Uterus (tissue), 4 donors: Measurements from ENCODE around the gene FAM9C. TPM values are rescaled to one million over a fixed set of nuclear protein-coding genes. Genes with fewer than 3 reads are reported as not detected.
A peak's percentile ranks its signal among the peaks of the same experiment; 100 is the strongest.

Experiments
- DNase-seq, 2 donors: peaks; one replicate each; pipeline ENCODE4 v3.0.0-alpha.2; 2019 to 2020
- H3K27ac ChIP-seq, 2 donors: fragments of 200-600 bp; sonication (generic); 1 replicate in 1 of 2; 2 replicates in 1 of 2; pipeline ENCODE4 v1.5.1; 2016 to 2018
- H3K27me3 ChIP-seq, 2 donors: fragments of 200-600 bp; sonication (generic); one replicate each; pipeline ENCODE4 v1.5.1; 2018 to 2019; ENCODE audit warnings: control low read depth in 1 of 2
- H3K36me3 ChIP-seq, 2 donors: fragments of 200-600 bp; sonication (generic); one replicate each; pipeline ENCODE4 v1.5.1; 2019; ENCODE audit warnings: control low read depth in 1 of 2
- H3K4me1 ChIP-seq, 2 donors: fragments of 200-600 bp; sonication (generic); one replicate each; pipeline ENCODE4 v1.5.1; 2018 to 2019; ENCODE audit warnings: control low read depth in 1 of 2
- H3K4me3 ChIP-seq, 2 donors: fragments of 200-600 bp; sonication (generic); 1 replicate in 1 of 2; 2 replicates in 1 of 2; pipeline ENCODE4 v1.5.1; 2018 to 2019; ENCODE audit warnings: mild to moderate bottlenecking in 1 of 2
- H3K9me3 ChIP-seq, 2 donors: fragments of 200-600 bp; sonication (generic); one replicate each; pipeline ENCODE4 v1.5.1; 2019; ENCODE audit warnings: control low read depth in 1 of 2
- POLR2A ChIP-seq, 2 donors: fragments of 450-650 bp; IDR thresholded peaks; one replicate each; pipeline ENCODE4 v1.6.1; 2016; ENCODE audit warnings: antibody characterized with exemption in 2 of 2, mild to moderate bottlenecking in 1 of 2, moderate library complexity in 1 of 2
- intact Hi-C: fragments of 100-400 bp; cut with DNase I; formaldehyde crosslinking; loops from one replicate; pipeline ENCODE4 v1.15.1; 2023; ENCODE audit warnings: low total_unique reads
- total RNA-seq, 4 donors: library from RNA; depleted of rRNA in 3 of 4; stranded (reverse); fragments of >200 nt in 3 of 4; gene quantifications; one replicate each; pipeline versions ENCODE4 v1.1.0 to v1.2.4, GENCODE V29; 2014 to 2023
- TF ChIP-seq, protein P1 (sequence below), 4 experiments: fragments of 200-600 bp in 2 of 4; fragments of 450-650 bp in 2 of 4; sonication (generic) in 2 of 4; IDR thresholded peaks; one replicate each; pipeline ENCODE4 v1.5.1; 2016 to 2019; ENCODE audit warnings: antibody characterized with exemption in 4 of 4, mild to moderate bottlenecking in 2 of 4, moderate library complexity in 1 of 4
- donor health status: DM: yes; HTN: yes; CAD: no.

The FAM9C gene
- total RNA-seq, 4 donors from 2014 or later, result 0.07 TPM; not detected in 3

DNA sequence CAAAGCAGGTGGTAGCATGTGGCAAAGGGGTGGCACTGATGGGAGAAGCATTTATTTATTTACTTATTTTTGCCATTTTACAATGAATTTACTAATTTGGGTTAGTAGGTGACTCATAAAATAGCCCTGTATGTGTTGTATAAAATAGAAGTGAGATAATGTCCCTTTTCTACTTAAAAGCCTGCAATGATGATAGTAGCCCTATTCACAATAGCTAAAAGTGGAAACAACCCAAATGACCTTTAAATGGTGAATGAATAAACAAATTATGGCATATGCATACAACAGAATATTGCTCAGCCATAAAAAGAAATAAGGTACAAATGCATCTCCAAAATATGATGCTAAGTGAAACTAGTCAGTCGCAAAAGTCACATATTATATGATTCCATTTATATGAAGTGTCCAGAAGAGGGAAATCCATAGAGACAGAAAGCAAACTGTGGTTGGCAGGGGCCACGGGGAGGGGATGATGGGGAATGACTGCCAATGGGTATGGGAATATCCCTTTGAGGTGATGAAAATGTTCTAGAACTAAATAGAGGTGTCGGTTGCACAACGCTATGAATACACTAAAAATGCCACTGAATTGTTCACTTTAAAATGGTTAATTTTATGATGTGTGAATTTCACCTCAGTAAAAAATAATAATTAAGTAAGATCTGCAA, 35.8 kb upstream of the FAM9C start:
- H3K27me3 ChIP-seq, result no peaks in the 10 kb centered on the region
- H3K36me3 ChIP-seq, result no peaks in the 10 kb centered on the region
- H3K9me3 ChIP-seq, result no peaks in the 10 kb centered on the region
- no peak for DNase-seq
- H3K4me3 ChIP-seq, result no peak overlapping the region
- peak overlapping the region in 1 of 2 donors; percentile 92 for H3K27ac ChIP-seq
- TF ChIP-seq, protein P1, sequence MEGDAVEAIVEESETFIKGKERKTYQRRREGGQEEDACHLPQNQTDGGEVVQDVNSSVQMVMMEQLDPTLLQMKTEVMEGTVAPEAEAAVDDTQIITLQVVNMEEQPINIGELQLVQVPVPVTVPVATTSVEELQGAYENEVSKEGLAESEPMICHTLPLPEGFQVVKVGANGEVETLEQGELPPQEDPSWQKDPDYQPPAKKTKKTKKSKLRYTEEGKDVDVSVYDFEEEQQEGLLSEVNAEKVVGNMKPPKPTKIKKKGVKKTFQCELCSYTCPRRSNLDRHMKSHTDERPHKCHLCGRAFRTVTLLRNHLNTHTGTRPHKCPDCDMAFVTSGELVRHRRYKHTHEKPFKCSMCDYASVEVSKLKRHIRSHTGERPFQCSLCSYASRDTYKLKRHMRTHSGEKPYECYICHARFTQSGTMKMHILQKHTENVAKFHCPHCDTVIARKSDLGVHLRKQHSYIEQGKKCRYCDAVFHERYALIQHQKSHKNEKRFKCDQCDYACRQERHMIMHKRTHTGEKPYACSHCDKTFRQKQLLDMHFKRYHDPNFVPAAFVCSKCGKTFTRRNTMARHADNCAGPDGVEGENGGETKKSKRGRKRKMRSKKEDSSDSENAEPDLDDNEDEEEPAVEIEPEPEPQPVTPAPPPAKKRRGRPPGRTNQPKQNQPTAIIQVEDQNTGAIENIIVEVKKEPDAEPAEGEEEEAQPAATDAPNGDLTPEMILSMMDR (IDR thresholded peaks at IDR 0.05), result no peak
- no peak for TF ChIP-seq POLR2A (IDR thresholded peaks at IDR 0.05)
- intact Hi-C loops, result no loop called here
- H3K4me1 ChIP-seq, result peaks cover 0 to 4% of the 10 kb centered on the region in 2 donors

DNA sequence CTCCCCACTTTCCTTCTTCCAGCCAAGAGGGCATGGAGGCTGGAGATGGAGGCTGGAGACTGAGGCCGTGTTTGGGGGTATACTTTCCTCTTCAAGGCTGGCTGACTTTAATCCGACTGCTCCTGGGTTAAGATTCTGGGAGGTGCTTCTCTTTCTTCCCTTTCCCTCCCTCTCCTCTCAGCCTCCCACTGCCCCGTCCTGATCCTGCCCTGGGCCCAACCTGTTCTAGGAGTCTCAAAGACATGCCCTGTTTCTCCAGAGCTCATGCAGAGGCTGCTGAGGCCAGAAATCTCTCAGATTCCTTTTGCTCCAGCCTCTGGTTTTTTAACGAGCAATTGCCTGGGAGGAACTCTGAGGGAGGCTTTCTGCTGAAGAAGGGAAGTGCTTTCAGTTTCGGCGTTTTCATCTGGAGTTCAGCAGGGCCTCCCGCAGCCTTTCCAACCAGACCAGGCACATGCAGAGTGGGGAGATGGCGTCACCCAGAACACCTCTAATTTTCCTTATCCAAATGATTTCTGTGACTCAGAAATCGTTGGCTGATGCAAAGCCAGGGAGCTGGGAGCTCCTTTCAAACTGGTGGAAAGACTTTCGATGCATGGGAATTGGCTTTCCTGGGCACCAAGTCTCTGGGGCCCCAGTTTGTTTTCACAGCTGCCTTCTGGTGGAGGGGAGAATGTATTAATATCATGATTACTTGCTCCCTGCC, 34.5 kb upstream of the FAM9C start:
- Histone ChIP-seq H3K27me3 (no peaks in the 10 kb centered on the region), H3K36me3 (no peaks in the 10 kb centered on the region), H3K4me3 (peak overlapping the region in 1 of 2 donors; percentile 18), H3K4me1 (peaks cover 0 to 4% of the 10 kb centered on the region in 2 donors), H3K9me3 (no peaks in the 10 kb centered on the region), H3K27ac (peak overlapping the region; percentile 86 to 92)
- peak; percentile 58 to 69 for DNase-seq
- TF ChIP-seq POLR2A (IDR thresholded peaks at IDR 0.05), result no peak
- TF ChIP-seq, protein P1 (IDR thresholded peaks at IDR 0.05), result no peak
- intact Hi-C loops, result no loop called here

DNA sequence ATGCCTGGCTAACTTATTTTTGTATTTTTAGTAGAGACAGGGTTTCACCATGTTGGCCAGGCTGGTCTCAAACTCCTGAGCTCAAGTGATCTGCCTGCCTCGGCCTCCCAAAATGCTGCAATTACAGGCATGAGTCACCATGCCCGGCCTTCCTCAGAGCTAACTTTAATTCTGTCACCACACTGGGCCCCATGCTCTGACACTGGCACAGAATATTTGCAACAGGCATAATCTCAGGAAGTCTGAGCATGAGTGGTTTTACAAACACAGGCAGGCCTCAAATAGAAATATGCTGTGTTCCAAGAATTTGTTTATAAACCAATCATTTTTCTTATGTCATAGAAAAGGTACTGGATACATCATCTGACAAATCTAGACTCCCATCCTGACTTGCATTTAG, 32.7 kb upstream of the FAM9C start:
- DNase-seq, result no peak
- intact Hi-C loops, result no loop called here
- Histone ChIP-seq H3K4me1 (peaks cover 0 to 4% of the 10 kb centered on the region in 2 donors), H3K4me3 (no peak overlapping the region), H3K27ac (no peak overlapping the region), H3K9me3 (no peaks in the 10 kb centered on the region), H3K27me3 (no peaks in the 10 kb centered on the region), H3K36me3 (no peaks in the 10 kb centered on the region)
- TF ChIP-seq POLR2A (IDR thresholded peaks at IDR 0.05), result no peak
- TF ChIP-seq, protein P1 (IDR thresholded peaks at IDR 0.05), result no peak

DNA sequence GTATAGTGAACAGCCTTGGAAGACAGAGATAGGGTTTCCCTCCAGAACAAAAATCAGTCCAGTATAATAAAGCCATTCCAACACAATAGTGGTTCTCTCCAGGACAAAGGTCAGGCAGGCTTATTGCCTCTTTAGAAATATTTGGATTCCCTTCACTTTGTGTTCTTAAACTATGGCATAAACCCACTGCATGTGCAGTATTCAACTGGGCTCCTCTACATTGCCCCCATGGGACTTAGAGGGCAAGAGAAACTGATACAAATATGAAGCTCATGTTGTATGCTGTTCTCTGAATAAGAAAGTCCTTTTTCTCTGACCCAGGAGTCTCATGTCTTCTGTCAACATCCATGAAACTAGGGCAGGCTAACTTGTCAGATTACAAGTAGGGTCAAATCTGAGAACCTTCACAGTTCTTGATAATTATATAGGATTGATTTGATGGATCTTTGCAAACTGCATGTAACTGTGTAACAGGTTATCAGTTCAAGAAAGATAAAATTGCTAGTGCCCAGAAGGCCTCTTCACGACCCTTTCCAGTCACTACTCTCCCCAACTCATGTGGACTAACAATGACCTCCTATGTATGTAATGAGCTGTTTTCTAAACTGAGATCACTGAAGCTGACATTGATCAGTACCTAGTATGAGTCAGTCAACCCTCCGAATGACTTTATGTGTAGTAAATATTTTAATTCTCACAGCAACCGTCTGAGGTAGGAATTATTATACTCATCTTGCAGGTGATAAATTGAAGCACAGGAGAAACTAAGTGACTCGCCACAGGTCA, 31.9 kb upstream of the FAM9C start:
- no peaks in the 10 kb centered on the region for H3K27me3 ChIP-seq
- TF ChIP-seq, protein P1 (IDR thresholded peaks at IDR 0.05), result no peak
- TF ChIP-seq POLR2A (IDR thresholded peaks at IDR 0.05), result no peak
- peaks cover 0 to 4% of the 10 kb centered on the region in 2 donors for H3K4me1 ChIP-seq
- H3K36me3 ChIP-seq, result no peaks in the 10 kb centered on the region
- H3K9me3 ChIP-seq, result no peaks in the 10 kb centered on the region
- H3K27ac ChIP-seq, result no peak overlapping the region
- no peak overlapping the region for H3K4me3 ChIP-seq
- intact Hi-C loops, result no loop called here
- DNase-seq, result no peak
